HG02642 (cell line): ENCODE results near the gene ZNF662.
"Not testable (repeated sequence)": the region's sequence is repeated elsewhere in the genome, so short reads cannot be mapped to it uniquely, and the experiment has no call there.

Experiments
- ATAC-seq: cut with Tn5 transposase; IDR thresholded peaks from one replicate; pipeline ENCODE4 v1.9.1; 2021; ENCODE audit warnings: mild to moderate bottlenecking; ENCODE audit not compliant: unreplicated experiment, poor library complexity

The ZNF662 gene

DNA sequence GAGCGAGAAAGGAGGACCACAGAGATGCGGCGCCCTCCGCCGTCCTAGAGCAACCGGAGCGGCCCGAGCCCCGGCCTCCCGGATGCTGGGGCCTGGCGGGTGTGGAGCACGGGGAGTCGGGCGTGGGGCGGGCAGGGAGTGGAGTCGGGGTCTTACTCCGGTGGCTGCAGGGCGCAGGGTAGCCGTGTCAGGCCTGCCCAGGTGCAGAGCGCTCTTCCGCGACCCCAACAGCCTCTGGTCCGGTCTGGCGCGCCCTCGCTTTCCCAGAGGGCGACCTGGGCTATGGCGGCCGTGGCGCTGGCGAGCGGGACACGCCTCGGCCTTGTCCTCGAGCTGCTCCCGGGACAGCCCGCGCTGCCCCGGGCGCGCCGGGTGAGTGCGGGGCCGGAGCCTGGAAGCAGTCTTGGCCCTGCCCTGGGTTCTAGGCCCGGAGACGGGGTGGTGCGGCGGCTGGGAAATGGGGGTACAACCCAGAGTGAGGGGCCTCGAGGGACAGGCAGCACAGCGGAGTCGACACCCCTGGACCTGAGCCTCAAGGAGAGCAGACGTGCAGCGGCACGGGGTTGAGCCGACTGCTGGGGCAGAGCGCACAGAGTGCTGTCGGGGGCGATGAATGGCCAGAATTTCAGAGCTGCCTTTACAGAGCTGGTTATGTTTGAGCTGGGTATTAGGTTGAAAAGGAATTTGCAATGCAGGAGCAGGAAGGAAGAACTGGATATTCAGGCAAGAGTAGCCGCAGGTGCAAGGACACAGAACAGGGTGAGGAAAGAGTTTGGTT is at the start of gene ZNF662:
Gene ZNF662, plus strand, starts transcription at position 73 of the 778 bp plus-strand sequence. CDS start 1,973 bp downstream, outside the sequence.
- ATAC-seq: no peak

DNA sequence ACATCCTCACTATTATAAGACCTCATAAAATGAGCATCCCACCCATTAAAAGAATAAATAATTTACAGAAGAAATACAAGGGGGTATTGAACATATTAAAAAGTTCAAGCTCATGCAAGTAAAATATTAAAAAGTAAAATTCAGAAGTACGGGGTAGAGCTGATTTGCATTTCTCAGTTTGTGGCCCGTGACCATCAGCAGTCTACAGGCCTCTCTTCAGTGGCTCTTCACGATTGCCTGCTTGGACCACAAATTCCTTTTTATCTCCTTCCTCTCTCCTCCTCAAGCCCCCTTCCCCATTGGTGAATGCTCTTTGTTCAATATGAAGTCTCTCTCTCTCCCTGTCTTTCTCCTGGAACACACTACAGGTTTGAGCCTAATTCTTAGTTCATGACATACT is 49.4 kb upstream of the ZNF662 start:
- ATAC-seq: no peak

DNA sequence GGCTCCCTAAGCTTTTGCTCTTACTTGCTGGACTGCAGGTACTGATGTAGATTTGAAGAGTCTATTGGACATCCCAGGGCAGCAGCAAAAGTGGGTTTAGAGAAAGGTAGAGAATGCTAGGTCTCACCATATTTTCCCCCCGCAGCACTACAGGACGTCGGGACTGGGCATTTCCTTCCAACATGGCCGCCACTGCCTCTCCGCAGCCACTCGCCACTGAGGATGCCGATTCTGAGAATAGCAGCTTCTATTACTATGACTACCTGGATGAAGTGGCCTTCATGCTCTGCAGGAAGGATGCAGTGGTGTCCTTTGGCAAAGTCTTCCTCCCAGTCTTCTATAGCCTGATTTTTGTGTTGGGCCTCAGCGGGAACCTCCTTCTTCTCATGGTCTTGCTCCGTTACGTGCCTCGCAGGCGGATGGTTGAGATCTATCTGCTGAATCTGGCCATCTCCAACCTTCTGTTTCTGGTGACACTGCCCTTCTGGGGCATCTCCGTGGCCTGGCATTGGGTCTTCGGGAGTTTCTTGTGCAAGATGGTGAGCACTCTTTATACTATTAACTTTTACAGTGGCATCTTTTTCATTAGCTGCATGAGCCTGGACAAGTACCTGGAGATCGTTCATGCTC is 41.5 kb upstream of the ZNF662 start:
- no peak for ATAC-seq

DNA sequence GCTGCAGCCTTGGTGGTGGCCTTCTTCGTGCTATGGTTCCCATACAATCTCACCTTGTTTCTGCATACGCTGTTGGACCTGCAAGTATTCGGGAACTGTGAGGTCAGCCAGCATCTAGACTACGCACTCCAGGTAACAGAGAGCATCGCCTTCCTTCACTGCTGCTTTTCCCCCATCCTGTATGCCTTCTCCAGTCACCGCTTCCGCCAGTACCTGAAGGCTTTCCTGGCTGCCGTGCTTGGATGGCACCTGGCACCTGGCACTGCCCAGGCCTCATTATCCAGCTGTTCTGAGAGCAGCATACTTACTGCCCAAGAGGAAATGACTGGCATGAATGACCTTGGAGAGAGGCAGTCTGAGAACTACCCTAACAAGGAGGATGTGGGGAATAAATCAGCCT is 40.7 kb upstream of the ZNF662 start:
- no peak for ATAC-seq

- no peak for ATAC-seq
These were observed 38.8 kb upstream of the ZNF662 start for GRCh38 chr3:42867138-42867537.

DNA sequence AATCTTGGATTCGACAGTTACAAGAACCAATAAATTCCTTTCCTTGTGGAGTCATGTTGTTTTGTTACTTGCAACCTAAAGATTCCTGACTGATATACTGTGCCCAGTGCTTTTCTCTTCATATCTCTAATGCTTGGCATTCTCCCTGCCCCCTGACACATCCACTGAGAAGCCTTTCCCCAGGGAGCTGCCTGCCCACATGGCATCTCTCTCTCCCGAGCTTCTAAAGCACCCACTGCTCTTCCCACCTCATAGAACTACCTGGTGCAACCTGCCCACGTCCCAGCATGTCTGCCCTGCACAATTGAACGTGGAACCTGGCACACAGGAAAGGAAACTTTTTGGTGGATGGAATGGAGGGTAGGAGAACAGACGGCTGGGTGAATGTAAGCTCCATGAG is 37.1 kb upstream of the ZNF662 start:
- ATAC-seq: no peak

DNA sequence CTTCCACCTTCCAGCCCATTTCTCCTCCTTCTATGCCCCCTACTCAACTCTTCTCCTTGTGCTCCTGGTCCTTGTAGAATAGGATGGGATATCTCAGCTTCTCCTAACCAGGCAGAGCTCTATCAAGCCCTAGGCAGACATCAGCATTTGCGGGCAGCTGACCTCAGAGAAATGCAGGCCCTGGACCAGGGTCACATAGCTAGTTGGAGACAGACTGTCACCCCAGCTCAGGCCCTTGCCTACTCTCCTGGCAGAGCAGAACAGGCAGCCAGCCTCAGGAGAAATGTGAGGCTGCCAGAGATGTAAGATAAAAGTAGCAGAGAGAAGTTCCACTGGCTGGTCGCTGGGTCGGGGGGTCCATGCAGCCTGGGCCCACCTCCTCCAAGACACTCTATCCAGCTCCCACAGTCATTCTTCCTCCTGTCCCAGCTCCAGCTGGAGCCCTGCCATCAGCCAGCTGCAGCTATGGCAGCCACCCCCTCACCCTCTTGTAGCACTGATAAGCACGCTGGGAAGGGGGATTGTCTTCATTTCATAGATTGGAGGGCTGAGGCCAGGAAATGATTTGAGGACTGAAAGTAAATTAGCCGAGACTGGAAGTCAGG is 34.2 kb upstream of the ZNF662 start:
- no peak for ATAC-seq

DNA sequence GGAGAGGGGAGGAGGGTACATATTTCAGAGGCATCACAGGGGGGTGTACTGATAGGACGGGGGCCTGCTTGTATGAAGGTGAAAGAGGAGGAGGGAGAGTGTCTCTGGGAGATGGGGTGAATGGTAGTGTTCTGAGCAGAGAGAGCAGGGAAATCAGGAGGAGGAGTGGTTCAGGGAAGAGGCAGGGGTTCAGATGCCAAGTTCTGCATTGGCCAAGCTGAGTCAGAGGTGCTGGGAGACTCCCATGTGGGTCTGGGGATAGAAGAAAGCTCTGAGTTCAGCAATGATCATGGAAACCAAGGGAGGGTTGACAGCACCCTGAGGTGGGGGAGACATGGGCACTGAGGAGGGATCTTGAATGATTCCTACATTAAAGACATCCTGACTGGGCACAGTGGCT is 33.2 kb upstream of the ZNF662 start:
- no peak for ATAC-seq

DNA sequence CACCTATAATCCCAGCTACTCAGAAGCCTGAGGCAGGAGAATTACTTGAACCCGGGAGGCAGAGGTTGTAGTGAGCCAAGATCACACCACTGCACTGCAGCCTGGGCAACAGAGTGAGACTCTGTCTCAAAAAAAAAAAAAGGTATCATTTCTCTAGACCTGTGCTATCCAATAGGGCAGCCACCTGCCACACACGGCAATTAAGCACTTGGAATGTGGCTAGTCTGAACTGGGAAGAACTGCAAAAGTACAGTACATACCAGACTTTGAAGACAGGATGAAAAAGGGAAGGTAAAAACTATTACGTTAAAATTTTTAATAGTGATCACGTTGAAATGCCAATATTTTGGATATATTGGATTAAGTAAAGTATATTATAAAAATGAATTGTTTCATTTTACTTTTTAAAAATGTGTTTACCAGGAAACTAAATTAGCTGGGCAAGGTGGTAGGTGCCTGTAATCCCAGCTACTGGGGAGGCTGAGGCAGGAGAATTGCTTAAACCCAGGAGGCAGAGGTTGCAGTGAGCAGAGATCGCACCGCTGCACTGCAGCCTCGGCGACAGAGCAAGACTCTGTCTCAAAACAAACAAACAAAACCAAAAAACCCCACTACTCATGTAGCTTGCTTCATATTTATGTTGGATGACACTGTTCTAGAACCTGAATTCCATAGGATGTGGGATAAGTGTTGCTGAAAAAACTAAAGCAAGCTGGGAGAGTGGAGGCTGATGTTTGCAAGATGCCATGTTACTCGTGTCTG is 32.5 kb upstream of the ZNF662 start:
- no peak for ATAC-seq

DNA sequence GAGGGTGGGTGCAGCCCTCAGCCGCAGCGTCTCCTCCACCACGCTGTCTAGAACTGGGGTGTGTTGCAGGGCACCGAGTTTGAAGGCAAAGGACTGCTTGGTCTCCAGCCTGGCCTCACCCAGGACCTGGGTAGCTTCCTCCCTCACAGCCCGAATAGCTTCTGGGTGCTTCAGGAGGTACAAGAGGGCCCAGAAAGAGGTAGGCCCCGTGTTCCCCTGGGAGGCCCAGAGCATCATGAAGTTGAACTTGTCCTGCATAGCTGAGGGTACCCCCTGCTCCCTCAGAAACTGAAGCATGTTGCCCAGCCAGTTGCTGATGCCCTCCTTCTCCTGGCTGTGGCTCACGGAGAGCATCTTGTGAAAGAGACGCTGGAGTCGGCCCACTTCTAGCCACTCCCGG is 31.2 kb upstream of the ZNF662 start:
- ATAC-seq: no peak

- ATAC-seq: no peak
These were observed 30.4 kb upstream of the ZNF662 start, which contains the start of gene CYP8B1 for GRCh38 chr3:42875325-42876151. CYP8B1 (minus strand) TSS chr3:42875879; CDS start chr3:42875816, 63 bp downstream.

- ATAC-seq: no peak
These were observed 29.5 kb upstream of the ZNF662 start for GRCh38 chr3:42876401-42876800.

DNA sequence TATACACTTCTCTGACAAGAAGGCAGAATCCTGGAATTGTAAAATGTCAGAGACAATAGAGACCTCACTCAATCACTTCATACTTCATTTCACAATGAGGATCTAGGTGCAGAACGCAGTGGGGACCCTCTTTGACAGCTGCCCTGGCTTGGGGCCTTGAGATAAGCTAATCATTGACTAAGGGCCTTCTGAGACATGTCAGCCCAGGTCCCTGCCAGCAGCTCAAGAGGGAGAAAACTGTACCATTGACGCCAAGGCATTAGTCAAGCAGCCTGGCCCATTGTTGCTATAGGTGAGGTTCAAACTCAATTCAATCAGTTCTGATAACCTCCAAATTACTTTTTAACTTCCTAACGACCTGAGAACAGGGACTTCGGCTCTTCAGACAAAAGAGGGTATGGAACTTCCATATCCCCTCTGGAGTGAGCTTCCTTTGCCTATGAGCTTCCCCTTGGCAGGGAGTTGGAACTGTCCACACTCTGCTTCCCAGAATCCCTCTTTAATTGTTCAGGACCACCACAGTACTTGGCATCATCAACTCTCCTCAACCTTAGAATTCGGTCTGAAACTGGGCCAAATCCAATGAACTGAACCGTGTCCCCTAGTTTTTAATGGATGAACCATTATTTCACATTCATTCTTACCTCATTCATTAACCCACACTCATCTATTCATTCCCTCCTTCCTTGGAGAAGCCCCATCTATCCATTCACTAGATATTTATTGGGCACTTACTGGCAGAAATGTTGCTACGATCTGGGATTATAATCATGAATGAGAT is 28.8 kb upstream of the ZNF662 start:
- ATAC-seq: no peak

GRCh38 chr3:42877881-42878280 is 28.1 kb upstream of the ZNF662 start:
- no peak for ATAC-seq

DNA sequence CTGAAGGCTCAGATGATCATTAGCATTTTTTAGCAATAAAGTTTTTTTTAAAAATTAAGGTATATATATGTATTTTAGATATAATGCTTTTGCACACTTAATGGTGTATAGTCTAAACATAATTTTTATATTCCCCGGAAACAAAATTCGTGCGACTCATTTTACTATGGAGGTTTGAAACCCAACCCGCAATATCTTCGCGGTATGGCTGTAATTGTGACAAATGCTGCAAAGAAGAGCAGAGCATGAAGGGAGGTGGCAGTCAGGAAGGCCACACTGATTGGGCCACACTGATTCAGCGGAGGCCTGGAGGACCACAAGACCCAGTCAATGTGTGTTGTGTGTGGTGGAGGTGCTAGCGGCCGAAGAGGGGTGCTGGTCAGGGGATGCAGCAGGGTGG is 25.8 kb upstream of the ZNF662 start:
- no peak for ATAC-seq

GRCh38 chr3:42880601-42881451 is 25.1 kb upstream of the ZNF662 start:
- peak; percentile 98 for ATAC-seq

GRCh38 chr3:42883251-42883930 is 22.6 kb upstream of the ZNF662 start:
- ATAC-seq: not testable (repeated sequence)

DNA sequence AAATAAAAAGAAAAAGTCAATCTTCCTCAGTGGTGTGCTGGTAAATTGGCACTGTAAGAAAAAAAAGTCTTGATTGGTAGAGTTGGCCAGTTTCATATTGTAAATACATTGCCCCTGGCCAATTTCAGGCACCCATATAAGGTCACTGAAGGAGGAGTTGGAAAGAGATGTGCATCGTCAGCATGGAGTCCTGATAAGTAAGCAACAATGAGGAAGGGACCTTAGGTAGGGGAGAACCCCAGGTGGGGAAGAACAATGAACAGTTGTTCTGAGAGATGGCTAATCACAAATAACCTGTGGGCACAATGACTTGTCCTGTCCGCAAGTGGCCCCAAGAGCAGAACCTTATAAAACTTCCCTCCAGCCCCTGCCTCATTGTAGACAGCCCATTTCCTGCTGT is 21.6 kb upstream of the ZNF662 start:
- ATAC-seq: no peak
